Endothelial cell of umbilical vein (primary cell): ENCODE measurements around the gene ADAMTS12. TPM values are rescaled to one million over a fixed set of nuclear protein-coding genes. Genes with fewer than 3 reads are reported as not detected.

Experiments
- BruUV-seq: library from RNA; stranded (reverse); fragments of 400-500 nt; replicated peaks from 2 replicates; lab custom pipeline; 2021; lab: Mats Ljungman, UMichigan
- CTCF ChIA-PET: fragments of 300-600, 350-600 bp; sonication (Branson Sonifier 250); formaldehyde crosslinking; loops from one replicate; lab custom pipeline; 2021; ENCODE audit warnings: antibody characterized with exemption, inconsistent platforms; lab: Charles Lee
- POLR2A ChIA-PET: fragments of 300-600, 350-600 bp; sonication (Branson Sonifier 250); formaldehyde crosslinking; loops from one replicate; lab custom pipeline; 2021; ENCODE audit warnings: antibody characterized with exemption, inconsistent platforms; lab: Charles Lee
- DNase-seq: peaks from one replicate; pipeline ENCODE4 v3.0.0-alpha.2; 2011; ENCODE audit warnings: low read depth, low spot score
- FAIRE-seq: peaks from 2 replicates; lab custom pipeline; 2011; peaks lifted over from hg19 to GRCh38; lab: Jason Lieb, UNC
- H2AFZ ChIP-seq: 2 replicates; pipeline ENCODE4 v1.6.0; 2012; ENCODE audit warnings: low read depth, low read length, control low read depth, inconsistent platforms
- H3K27ac ChIP-seq: 2 replicates; pipeline ENCODE4 v1.5.1; 2011; ENCODE audit warnings: low read depth, mild to moderate bottlenecking, control low read depth, low read length, moderate library complexity; ENCODE audit not compliant: insufficient read depth
- H3K27me3 ChIP-seq, 2 experiments: 2 replicates each; pipeline versions ENCODE4 v1.6.0 to v1.6.1; 2011; ENCODE audit warnings: low read length in 2 of 2, mixed read lengths in 1 of 2; ENCODE audit not compliant: control insufficient read depth in 2 of 2, insufficient read depth in 2 of 2
- H3K36me3 ChIP-seq, 2 experiments: 2 replicates in 1 of 2; 3 replicates in 1 of 2; pipeline ENCODE4 v1.5.1; 2011; ENCODE audit warnings: low read length in 2 of 2, mild to moderate bottlenecking in 1 of 2, moderate library complexity in 1 of 2; ENCODE audit not compliant: control insufficient read depth in 2 of 2, insufficient read depth in 2 of 2; ENCODE audit errors: extremely low read depth in 1 of 2
- H3K4me1 ChIP-seq: 3 replicates; pipeline ENCODE4 v1.5.1; 2011; ENCODE audit warnings: mild to moderate bottlenecking, low read length; ENCODE audit not compliant: control insufficient read depth, insufficient read depth; ENCODE audit errors: extremely low read depth
- H3K4me2 ChIP-seq: 2 replicates; pipeline ENCODE4 v1.6.1; 2011; ENCODE audit warnings: low read length, control low read depth, mixed read lengths; ENCODE audit not compliant: insufficient read depth
- H3K4me3 ChIP-seq, 3 experiments: fragments of 200-600 bp in 1 of 3; sonication (generic), shearing (Covaris generic) in 1 of 3; replicated peaks in 1 of 3; 2 replicates each; pipeline ENCODE4 v1.5.1; 2011 to 2016; ENCODE audit warnings: control low read depth in 3 of 3, low read length in 3 of 3, mild to moderate bottlenecking in 2 of 3, inconsistent platforms in 1 of 3, low read depth in 1 of 3, moderate library complexity in 1 of 3; ENCODE audit not compliant: insufficient read depth in 1 of 3
- H3K79me2 ChIP-seq: 2 replicates; pipeline ENCODE4 v1.6.0; 2012; ENCODE audit warnings: low read length, inconsistent platforms; ENCODE audit not compliant: control insufficient read depth, insufficient read depth
- H3K9ac ChIP-seq: replicated peaks from 2 replicates; pipeline ENCODE3; 2011; ENCODE audit warnings: low read length, control low read depth; ENCODE audit not compliant: insufficient read depth; ENCODE audit errors: extremely low read depth
- H3K9me1 ChIP-seq: replicated peaks from 3 replicates; pipeline ENCODE4 v1.6.0; 2011; ENCODE audit warnings: mild to moderate bottlenecking, low read length; ENCODE audit not compliant: control insufficient read depth, insufficient read depth; ENCODE audit errors: extremely low read depth
- H3K9me3 ChIP-seq: replicated peaks from 2 replicates; pipeline ENCODE4 v1.5.1; 2012; ENCODE audit warnings: low read length, inconsistent platforms; ENCODE audit not compliant: control insufficient read depth, insufficient read depth
- H4K20me1 ChIP-seq: replicated peaks from 2 replicates; pipeline ENCODE3; 2011; ENCODE audit warnings: mild to moderate bottlenecking, low read length; ENCODE audit not compliant: control insufficient read depth, insufficient read depth; ENCODE audit errors: extremely low read depth
- CTCF ChIP-seq, 2 donors: IDR thresholded peaks; 1 replicate in 1 of 2; 2 replicates in 1 of 2; pipeline ENCODE4 v1.5.1; 2011; ENCODE audit warnings: low read length in 2 of 2, mild to moderate bottlenecking in 2 of 2, moderate library complexity in 2 of 2, control low read depth in 1 of 2, inconsistent platforms in 1 of 2, low read depth in 1 of 2; ENCODE audit not compliant: insufficient read depth in 1 of 2; ENCODE audit errors: extremely low read depth in 1 of 2
- EZH2 ChIP-seq: IDR thresholded peaks from 2 replicates; pipeline ENCODE4 v1.6.1; 2012; ENCODE audit warnings: borderline replicate concordance, low read depth, mild to moderate bottlenecking, moderate library complexity, low read length, inconsistent platforms; ENCODE audit not compliant: severe bottlenecking
- FOS ChIP-seq: IDR thresholded peaks from 2 replicates; pipeline ENCODE4 v1.6.1; 2011; ENCODE audit warnings: mild to moderate bottlenecking, low read length, moderate library complexity, borderline replicate concordance; ENCODE audit not compliant: insufficient read depth
- GATA2 ChIP-seq: IDR thresholded peaks from 2 replicates; pipeline ENCODE4 v1.7.0; 2011; ENCODE audit warnings: low read depth, mild to moderate bottlenecking, moderate library complexity, mixed read lengths, low read length; ENCODE audit not compliant: insufficient read length, insufficient read depth
- JUN ChIP-seq: IDR thresholded peaks from 2 replicates; pipeline ENCODE4 v1.6.1; 2011; ENCODE audit warnings: borderline replicate concordance, low read depth; ENCODE audit not compliant: insufficient read length, insufficient read depth
- MAX ChIP-seq: IDR thresholded peaks from 2 replicates; pipeline ENCODE4 v1.6.1; 2011; ENCODE audit not compliant: insufficient read depth, insufficient read length
- MYC ChIP-seq: IDR thresholded peaks from one replicate; pipeline ENCODE4 v1.6.1; 2011; ENCODE audit warnings: mild to moderate bottlenecking, low read depth, low read length
- POLR2A ChIP-seq: IDR thresholded peaks from 2 replicates; pipeline ENCODE4 v1.6.1; 2012; ENCODE audit warnings: low read depth, mild to moderate bottlenecking, control low read depth, low read length
- POLR2AphosphoS5 ChIP-seq: IDR thresholded peaks from 2 replicates; pipeline ENCODE4 v1.6.1; 2012; ENCODE audit warnings: low read depth, mild to moderate bottlenecking, control low read depth, low read length, moderate library complexity; ENCODE audit not compliant: insufficient read depth
- dilution Hi-C: fragments of 300-500 bp; cut with MboI; formaldehyde crosslinking; loops from one replicate; pipeline ENCODE4 v1.15.0; 2019; ENCODE audit warnings: low sequenced_read_pairs; ENCODE audit not compliant: extremely low pct_ligation_motif_present
- intact Hi-C: fragments of 100-400 bp; cut with micrococcal nuclease; formaldehyde crosslinking; loops from one replicate; pipeline ENCODE4 v1.10.0; 2022
- polyA plus RNA-seq, 4 experiments: library from polyadenylated mRNA; depleted of rRNA in 3 of 4; stranded (reverse) in 3 of 4; unstranded in 1 of 4; fragments of >200 nt; gene quantifications; 2 replicates each; pipeline versions ENCODE4 v1.2.1 to v1.2.3, GENCODE V29; 2011 to 2012; ENCODE audit warnings: missing spikeins in 1 of 4
- total RNA-seq: library from RNA; stranded (reverse); gene quantifications from 2 replicates; pipeline ENCODE4 v1.2.3, GENCODE V29; 2021

ADAMTS12 gene
- total and polyA plus RNA-seq, 2 donors (not counting 3 experiments of a cell fraction or from before 2014, with no cell fraction given), result 0.88 TPM; not detected in 1

GRCh38 chr5:33801292-33801691, 90.5 kb downstream of the ADAMTS12 start:
- TF ChIP-seq CTCF (IDR thresholded peaks at IDR 0.05; ENCODE audit: extremely low read depth in 1 of 2, insufficient read depth in 1 of 2, low read depth in 1 of 2, low read length in 2 of 2) (no peak), POLR2AphosphoS5 (no peak), JUN (no peak), POLR2A (no peak), EZH2 (no peak), MYC (no peak), GATA2 (no peak), MAX (no peak), FOS (no peak)
- DNase-seq (no peak), FAIRE-seq (no peak)
- dilution Hi-C loops (no loop called here), intact Hi-C loops (no loop called here)
- Histone ChIP-seq H2AFZ (no peak overlapping the region), H4K20me1 (no peaks in the 10 kb centered on the region), H3K4me1 (peaks cover 3% of the 10 kb centered on the region), H3K79me2 (no peaks in the 10 kb centered on the region), H3K9ac (no peak overlapping the region), H3K4me3 (no peak overlapping the region), H3K4me2 (no peak overlapping the region), H3K36me3 (no peaks in the 10 kb centered on the region), H3K9me1 (no peaks in the 10 kb centered on the region), H3K27me3 (no peaks in the 10 kb centered on the region), H3K27ac (no peak overlapping the region), H3K9me3 (no peaks in the 10 kb centered on the region)
- ChIA-PET POLR2A (no interaction called here), CTCF (interaction anchor here (1.3 kb wide), 1 partner anchor 213 kb away, joined by 9 read pairs; no protein-coding TSS in a partner anchor)
- BruUV-seq, result no TSS peak
